SK-N-MC (cell line): ENCODE results near the gene CGGBP1.

Experiments used
- EZH2 ChIP-seq: fragments of 200-600 bp; sonication (generic); IDR thresholded peaks from one replicate; pipeline ENCODE4 v1.6.1; 2017; ENCODE audit warnings: antibody characterized with exemption
- FOXP2 ChIP-seq: optimal IDR thresholded peaks from 2 replicates; pipeline ENCODE3; 2011; ENCODE audit warnings: mild to moderate bottlenecking, moderate library complexity; ENCODE audit not compliant: insufficient read depth; ENCODE audit errors: extremely low read length, control extremely low read depth
- POLR2AphosphoS5 ChIP-seq: IDR thresholded peaks from 2 replicates; pipeline ENCODE4 v1.6.1; 2012; ENCODE audit warnings: mild to moderate bottlenecking, low read depth, low read length, borderline replicate concordance

DNA sequence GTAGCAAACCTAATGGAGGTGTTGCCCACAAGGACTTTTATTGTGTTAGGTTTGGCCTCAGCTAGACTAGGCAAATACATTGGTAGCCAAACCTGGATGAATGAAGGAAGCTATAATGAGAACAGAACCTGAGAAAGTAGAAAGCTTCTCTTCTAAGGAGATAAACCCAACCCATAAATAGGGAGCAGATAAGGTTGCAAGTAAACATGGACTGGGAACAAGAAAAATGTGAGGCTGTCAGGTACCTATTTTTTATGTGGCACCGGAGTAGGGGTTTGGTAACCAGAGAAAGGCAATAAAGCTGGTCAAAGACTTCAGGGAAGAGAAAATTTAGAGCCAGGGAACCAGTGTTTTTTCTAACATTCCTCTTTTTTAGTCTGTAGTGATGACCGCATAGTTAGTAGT, 25.3 kb upstream of the CGGBP1 start:
- TF ChIP-seq POLR2AphosphoS5, result no peak
- TF ChIP-seq EZH2, result no peak
- no peak for TF ChIP-seq FOXP2
